ENCODE data around the gene TMEM125.

DNA sequence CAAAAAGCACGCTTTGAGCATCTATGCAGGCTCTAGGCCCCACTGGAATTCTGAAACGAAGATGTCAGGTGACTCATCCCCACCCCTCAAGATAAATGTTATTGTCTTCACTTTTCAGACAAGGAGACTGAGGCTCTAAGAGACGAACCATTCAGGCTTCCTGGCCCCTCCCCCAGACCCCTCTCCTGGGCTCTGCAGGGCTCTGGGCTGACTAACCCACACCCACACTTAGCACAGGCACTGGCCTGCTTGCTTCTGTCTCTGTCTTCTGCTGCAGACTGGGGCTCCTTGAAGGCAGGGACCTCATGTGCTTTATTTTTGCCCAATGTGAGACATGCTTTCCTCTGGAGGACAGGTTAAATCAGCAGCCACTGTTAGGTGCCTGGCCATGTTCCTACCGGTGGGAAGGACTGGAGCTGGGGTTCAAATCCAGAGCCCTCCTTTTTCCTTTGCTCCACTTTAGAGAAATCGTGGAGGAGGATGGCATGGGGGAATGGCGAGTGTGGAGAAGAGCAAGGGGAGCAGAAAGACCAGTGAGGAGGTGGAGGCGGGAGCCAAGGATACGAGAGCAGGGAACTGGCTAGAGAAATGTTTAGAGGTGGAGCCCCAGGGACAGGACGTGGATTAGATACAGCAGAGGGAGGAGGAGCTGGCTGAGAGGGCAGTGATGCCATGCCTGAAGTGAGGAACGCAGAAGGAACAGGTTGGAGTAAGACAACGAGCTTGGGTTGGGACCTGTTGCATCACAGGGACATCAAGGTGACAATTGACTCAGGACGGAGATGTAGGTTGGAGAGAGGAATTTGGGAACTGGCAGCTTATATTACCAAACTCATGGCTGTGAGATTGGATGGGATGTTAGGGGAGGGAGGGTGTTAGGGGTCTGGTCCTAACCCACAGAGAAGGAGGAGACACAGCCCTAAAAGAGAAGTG lies 1.7 kb downstream of the TMEM125 start:
- TF ChIP-seq, protein P1, sequence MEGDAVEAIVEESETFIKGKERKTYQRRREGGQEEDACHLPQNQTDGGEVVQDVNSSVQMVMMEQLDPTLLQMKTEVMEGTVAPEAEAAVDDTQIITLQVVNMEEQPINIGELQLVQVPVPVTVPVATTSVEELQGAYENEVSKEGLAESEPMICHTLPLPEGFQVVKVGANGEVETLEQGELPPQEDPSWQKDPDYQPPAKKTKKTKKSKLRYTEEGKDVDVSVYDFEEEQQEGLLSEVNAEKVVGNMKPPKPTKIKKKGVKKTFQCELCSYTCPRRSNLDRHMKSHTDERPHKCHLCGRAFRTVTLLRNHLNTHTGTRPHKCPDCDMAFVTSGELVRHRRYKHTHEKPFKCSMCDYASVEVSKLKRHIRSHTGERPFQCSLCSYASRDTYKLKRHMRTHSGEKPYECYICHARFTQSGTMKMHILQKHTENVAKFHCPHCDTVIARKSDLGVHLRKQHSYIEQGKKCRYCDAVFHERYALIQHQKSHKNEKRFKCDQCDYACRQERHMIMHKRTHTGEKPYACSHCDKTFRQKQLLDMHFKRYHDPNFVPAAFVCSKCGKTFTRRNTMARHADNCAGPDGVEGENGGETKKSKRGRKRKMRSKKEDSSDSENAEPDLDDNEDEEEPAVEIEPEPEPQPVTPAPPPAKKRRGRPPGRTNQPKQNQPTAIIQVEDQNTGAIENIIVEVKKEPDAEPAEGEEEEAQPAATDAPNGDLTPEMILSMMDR (conservative IDR thresholded peaks at IDR 0.05; ENCODE audit: low read length) = no peak
- TF ChIP-seq EZH2phosphoT487 (IDR thresholded peaks at IDR 0.05; ENCODE audit: borderline replicate concordance, low read depth, low read length) = no peak

All from OCI-LY7 (cell line).